T-helper 2 cell treated with Interferon-gamma antibody and Interleukin-4, amounts not matched to agents 100 ng/mL and 5 ng/mL, for 36 hours (primary cell): ENCODE results near the gene ELP5. TPM values are rescaled to one million over a fixed set of nuclear protein-coding genes. Genes with fewer than 3 reads are reported as not detected.

ENCODE experiments used
- intact Hi-C: fragments of 100-400 bp; cut with micrococcal nuclease; formaldehyde crosslinking; loops from one replicate; pipeline ENCODE4 v1.15.1; 2023
- total RNA-seq: library from RNA; stranded (reverse); gene quantifications from 2 replicates; pipeline ENCODE4 v1.2.3, GENCODE V29; 2022

ELP5 gene
- total RNA-seq, 1 donor from 2014 or later, result 57.8 TPM

DNA sequence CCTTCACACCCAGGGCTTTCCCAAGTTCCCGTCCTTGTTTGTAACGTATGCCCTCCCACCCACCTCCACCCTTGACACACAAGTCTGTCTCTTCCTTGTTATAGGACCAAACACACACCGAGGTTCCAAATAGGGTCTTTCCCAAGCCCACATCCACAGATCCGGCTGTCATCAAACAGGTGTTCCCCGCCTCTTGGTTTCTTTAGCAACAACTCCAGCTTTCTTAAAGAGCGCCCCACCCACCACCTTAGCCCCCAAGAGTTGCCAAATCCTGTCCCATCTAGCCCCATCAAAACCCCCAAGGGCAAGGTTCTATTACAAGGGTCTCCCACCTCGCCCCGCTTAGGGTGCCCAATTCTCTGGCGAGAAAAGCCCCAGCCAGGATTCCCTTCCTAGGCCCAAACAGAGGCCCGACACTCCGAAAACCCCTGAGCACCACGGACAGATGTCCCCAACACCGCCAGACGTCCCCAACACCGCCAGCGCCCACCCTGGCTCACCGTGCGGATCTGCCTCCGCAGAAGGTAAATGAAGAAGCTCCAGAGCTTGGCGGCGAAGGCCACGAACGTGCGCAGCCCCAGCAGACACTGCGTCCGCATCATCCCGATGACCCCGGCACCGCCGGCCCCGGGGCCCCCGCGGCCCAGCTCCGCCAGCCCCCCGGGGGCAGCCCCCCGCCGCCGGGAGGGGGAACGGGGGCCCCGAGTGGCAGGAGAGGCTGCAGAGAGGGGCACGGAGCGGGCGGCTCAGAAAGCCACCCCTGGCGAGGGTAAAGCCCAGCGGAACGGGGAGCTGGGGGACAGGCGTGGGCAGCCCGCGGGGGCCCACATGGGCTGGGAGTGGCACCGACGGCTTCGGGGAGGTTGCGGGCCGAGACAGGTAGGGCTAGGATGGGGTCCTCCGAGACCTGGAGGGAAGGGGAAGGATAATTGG is 1.1 kb upstream of the ELP5 start:
- intact Hi-C loops, result loop anchor here (5.0 kb wide), 3 partner anchors 151 to 436 kb away; partner anchors contain the start of genes FGF11, TMEM102, TMEM256 and TP53

- intact Hi-C loops, result loop anchor here (1.0 to 5.0 kb wide), 8 partner anchors 12 to 436 kb away; partner anchors contain the start of genes EIF5A, FGF11, PHF23 and TMEM102
These were observed 297 bp upstream of the ELP5 start, which contains the start of gene CTDNEP1 for GRCh38 chr17:7251661-7252175. CTDNEP1 (minus strand) TSS chr17:7251734; CDS start chr17:7251296, 438 bp downstream.

- intact Hi-C loops, result loop anchor here (2.0 to 5.0 kb wide), 4 partner anchors 149 to 434 kb away; partner anchors contain the start of genes FGF11, TMEM102, TMEM256 and TP53
These were observed 1.1 kb downstream of the ELP5 start for GRCh38 chr17:7253082-7253481.

DNA sequence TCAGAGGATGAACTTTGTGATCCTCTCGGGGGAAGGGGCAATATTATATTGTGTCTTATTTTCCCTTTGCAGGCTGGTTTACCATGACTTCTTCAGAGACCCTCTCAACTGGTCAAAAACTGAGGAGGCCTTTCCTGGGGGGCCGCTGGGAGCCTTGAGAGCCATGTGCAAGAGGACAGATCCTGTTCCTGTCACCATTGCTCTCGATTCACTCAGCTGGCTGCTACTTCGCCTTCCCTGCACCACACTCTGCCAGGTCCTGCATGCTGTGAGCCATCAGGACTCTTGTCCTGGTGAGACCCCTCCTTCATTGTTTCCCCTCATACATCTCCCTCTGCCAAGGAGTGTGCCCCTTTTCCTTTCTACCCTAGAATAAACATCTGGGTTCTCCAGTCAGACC is 2.5 kb downstream of the ELP5 start:
- intact Hi-C loops, result loop anchor here (5.0 kb wide), 3 partner anchors 148 to 433 kb away; partner anchors contain the start of genes FGF11, TMEM102, TMEM256 and TP53

- intact Hi-C loops, result no loop called here
These were observed 4.9 kb downstream of the ELP5 start for GRCh38 chr17:7256766-7257456.

- intact Hi-C loops, result no loop called here
These were observed 6.9 kb downstream of the ELP5 start for GRCh38 chr17:7258731-7259554.

DNA sequence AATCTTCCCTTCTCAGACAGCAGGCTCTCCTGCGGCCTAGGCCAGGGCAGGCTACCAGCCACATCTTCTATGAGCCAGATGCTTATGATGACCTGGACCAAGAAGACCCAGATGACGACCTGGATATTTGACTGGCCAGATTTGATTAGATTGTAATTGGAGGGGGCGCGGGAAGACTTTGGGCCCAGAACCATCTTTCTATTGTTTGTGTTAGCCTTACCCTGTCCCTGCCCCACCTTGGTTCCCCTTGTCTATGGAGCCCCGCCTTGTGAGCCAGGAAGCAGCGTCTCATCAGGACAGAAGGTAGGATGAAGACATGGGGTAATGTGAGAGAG is 7.5 kb downstream of the ELP5 start:
- intact Hi-C loops, result no loop called here

DNA sequence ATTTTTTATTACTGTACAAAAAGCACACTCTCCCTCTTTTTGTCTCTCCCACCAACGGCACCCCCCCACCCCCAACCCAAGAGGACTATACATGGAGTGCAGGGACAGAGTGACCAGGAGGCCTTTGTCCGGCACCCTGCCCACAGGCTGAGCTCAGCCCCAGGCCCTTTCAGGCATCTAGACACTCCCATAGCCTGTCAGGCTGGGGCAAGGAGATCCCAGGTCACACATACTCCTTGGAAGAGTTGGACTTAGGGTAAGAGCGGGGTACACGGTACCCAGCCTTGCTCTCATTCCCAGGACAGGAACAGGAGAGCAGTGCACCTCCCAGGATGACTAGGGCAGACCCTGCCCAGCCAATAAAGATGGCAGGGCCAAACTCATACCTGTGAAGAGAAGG is 8.1 kb downstream of the ELP5 start:
- intact Hi-C loops, result no loop called here

GRCh38 chr17:7260651-7261378 is 8.8 kb downstream of the ELP5 start:
- intact Hi-C loops, result no loop called here

- intact Hi-C loops, result no loop called here
These were observed 9.6 kb downstream of the ELP5 start for GRCh38 chr17:7261379-7262191.

DNA sequence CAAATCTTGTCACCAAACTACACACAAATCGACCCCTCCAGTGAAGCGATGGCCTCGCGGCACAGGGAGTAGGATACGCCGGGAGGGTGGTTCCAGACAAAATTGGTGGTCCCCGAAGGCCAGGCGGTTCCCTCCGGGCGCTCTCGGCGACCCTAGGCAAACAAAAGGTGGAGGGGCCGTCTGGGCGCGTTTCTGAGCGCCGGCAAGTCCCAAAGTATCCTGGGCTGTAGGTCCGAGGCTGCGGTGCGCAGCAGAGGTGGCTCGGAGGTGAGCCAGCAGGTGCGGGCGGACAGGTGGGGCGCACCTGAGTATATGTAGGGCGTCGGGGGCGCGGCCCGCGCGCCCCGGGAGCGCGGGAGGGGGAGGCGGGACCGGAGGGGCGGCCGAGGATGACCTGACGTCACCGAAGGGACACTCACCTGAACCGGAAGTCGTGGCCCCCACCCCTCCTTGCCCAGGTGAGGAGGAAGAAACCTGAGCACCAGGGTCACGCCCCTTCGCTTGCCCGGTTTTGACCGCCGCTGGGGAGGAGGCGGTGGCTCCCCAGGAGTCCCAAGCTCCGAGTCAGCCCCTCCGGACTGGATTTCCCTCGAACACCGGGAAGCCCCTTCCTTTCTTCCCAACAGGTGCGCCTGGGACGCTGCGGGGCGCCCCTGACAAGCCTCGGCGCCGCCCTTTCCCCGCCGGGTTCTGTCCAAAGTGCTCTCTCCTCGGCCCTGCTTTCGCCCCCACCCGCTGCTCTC is 10.3 kb downstream of the ELP5 start, which contains the start of gene CLDN7:
Gene CLDN7, minus strand, starts transcription at position 287 of the 743 bp plus-strand sequence. CDS start 435 bp downstream, outside the sequence.
- intact Hi-C loops, result no loop called here

- intact Hi-C loops, result no loop called here
These were observed 11.2 kb downstream of the ELP5 start for GRCh38 chr17:7262935-7263800.

DNA sequence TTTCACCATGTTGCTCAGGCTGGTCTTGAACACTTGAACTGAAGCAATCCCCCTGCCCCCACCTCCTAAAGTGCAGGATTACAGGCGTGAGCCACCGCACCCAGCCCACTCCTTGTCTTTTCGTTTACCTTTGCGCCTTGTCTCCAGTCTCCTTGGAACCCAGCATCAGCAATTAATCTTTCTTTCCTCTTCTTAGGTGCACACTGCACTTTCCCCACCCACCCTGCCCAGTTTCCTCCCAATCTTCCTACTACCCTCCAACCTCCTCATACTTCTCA is 11.7 kb downstream of the ELP5 start:
- intact Hi-C loops, result no loop called here

- intact Hi-C loops, result no loop called here
These were observed 14.8 kb downstream of the ELP5 start for GRCh38 chr17:7266784-7267183.

DNA sequence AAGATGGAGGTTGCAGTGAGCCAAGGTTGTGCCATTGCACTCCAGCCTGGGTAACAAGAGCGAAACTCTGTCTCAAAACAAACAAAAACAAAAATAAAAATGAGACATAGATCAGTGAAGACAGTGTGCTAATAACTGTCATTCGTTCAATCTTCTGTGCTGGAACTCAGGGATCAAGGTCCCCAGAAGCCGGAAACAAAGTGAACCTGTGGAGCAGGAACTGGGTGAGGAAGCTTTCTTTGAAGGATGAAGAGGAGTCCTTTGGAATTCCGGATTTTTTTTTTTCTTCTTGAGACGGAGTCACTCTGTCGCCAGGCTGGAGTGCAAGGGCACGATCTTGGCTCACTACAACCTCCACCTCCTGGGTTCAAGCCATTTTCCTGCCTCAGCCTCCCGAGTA is 27.4 kb downstream of the ELP5 start:
- intact Hi-C loops, result no loop called here

DNA sequence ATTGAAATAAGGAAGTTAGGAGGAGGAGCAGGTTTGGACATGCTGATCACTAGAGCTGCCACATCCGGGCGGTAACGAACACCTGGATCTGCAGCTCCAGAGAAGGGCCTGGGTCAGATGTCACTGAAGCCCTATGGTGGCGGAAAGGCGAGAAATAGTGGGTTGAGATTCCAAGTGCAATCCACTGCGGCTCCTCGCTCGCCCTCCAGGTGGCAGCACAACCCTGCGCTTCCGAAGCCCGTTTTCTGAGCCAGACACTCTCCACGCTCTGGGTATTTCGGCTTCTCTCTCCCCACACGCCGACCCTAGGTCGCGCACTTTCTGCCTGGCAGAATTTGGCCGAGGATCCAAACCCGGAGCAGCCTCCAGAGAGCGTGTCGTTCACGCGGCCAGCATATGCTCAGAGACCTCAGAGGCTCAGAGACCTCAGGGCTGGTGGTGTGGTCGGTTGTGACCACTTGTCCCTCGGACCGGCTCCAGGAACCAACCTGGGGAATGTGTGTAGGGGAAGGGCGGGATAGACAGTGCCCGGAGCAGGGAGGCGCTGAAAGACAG is 28.6 kb downstream of the ELP5 start:
- intact Hi-C loops, result loop anchor here (1.0 kb wide), 3 partner anchors 16 to 71 kb away; partner anchors contain the start of gene EIF5A
